Measurements from ENCODE around the gene CREB3L2.

DNA sequence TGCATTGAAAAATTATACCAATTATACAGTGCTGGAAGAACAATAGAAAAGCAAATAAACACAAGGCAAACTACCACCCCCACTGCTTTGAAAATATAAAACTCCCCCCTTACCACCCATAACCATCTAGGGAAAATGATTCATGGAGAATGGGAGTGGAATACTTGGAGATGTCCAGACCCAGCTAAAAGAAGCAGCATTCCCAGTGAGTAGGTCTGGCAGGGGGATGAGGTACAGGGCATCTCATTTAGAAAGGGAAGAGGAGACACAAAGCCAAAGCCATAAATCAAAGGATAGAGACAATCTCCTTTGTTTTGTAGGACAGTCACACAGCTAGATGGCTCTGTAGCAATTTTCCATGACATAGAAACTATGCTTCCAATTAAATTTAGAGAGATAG is 119.1 kb downstream of the CREB3L2 start:
- TF ChIP-seq, protein P1, sequence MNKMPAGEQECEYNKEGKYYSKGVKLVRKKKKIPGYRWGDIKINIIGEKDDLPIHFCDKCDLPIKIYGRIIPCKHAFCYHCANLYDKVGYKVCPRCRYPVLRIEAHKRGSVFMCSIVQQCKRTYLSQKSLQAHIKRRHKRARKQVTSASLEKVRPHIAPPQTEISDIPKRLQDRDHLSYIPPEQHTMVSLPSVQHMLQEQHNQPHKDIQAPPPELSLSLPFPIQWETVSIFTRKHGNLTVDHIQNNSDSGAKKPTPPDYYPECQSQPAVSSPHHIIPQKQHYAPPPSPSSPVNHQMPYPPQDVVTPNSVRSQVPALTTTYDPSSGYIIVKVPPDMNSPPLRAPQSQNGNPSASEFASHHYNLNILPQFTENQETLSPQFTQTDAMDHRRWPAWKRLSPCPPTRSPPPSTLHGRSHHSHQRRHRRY (tag by site-specific recombination; IDR thresholded peaks at IDR 0.05), result no peak
- TF ChIP-seq, protein P2, sequence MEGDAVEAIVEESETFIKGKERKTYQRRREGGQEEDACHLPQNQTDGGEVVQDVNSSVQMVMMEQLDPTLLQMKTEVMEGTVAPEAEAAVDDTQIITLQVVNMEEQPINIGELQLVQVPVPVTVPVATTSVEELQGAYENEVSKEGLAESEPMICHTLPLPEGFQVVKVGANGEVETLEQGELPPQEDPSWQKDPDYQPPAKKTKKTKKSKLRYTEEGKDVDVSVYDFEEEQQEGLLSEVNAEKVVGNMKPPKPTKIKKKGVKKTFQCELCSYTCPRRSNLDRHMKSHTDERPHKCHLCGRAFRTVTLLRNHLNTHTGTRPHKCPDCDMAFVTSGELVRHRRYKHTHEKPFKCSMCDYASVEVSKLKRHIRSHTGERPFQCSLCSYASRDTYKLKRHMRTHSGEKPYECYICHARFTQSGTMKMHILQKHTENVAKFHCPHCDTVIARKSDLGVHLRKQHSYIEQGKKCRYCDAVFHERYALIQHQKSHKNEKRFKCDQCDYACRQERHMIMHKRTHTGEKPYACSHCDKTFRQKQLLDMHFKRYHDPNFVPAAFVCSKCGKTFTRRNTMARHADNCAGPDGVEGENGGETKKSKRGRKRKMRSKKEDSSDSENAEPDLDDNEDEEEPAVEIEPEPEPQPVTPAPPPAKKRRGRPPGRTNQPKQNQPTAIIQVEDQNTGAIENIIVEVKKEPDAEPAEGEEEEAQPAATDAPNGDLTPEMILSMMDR (tag by site-specific recombination; IDR thresholded peaks at IDR 0.05), result no peak
- TF ChIP-seq TCF7L2 (IDR thresholded peaks at IDR 0.05; ENCODE audit: borderline replicate concordance, low read depth, low read length) (no peak), YY1 (tag by site-specific recombination; IDR thresholded peaks at IDR 0.05) (no peak), ZNF324 (tag by site-specific recombination; IDR thresholded peaks at IDR 0.05) (no peak), ZNF155 (tag by site-specific recombination; IDR thresholded peaks at IDR 0.05) (no peak), ZBTB7A (tag by site-specific recombination; IDR thresholded peaks at IDR 0.05; ENCODE audit: low read depth) (no peak)
- TF ChIP-seq, protein P3, sequence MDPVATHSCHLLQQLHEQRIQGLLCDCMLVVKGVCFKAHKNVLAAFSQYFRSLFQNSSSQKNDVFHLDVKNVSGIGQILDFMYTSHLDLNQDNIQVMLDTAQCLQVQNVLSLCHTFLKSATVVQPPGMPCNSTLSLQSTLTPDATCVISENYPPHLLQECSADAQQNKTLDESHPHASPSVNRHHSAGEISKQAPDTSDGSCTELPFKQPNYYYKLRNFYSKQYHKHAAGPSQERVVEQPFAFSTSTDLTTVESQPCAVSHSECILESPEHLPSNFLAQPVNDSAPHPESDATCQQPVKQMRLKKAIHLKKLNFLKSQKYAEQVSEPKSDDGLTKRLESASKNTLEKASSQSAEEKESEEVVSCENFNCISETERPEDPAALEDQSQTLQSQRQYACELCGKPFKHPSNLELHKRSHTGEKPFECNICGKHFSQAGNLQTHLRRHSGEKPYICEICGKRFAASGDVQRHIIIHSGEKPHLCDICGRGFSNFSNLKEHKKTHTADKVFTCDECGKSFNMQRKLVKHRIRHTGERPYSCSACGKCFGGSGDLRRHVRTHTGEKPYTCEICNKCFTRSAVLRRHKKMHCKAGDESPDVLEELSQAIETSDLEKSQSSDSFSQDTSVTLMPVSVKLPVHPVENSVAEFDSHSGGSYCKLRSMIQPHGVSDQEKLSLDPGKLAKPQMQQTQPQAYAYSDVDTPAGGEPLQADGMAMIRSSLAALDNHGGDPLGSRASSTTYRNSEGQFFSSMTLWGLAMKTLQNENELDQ (tag by site-specific recombination; IDR thresholded peaks at IDR 0.05; ENCODE audit: low read depth), result no peak
- TF ChIP-seq, protein P4, sequence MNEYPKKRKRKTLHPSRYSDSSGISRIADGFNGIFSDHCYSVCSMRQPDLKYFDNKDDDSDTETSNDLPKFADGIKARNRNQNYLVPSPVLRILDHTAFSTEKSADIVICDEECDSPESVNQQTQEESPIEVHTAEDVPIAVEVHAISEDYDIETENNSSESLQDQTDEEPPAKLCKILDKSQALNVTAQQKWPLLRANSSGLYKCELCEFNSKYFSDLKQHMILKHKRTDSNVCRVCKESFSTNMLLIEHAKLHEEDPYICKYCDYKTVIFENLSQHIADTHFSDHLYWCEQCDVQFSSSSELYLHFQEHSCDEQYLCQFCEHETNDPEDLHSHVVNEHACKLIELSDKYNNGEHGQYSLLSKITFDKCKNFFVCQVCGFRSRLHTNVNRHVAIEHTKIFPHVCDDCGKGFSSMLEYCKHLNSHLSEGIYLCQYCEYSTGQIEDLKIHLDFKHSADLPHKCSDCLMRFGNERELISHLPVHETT (tag by site-specific recombination; IDR thresholded peaks at IDR 0.05), result no peak
